Measurements from ENCODE around the gene TPCN1.

DNA sequence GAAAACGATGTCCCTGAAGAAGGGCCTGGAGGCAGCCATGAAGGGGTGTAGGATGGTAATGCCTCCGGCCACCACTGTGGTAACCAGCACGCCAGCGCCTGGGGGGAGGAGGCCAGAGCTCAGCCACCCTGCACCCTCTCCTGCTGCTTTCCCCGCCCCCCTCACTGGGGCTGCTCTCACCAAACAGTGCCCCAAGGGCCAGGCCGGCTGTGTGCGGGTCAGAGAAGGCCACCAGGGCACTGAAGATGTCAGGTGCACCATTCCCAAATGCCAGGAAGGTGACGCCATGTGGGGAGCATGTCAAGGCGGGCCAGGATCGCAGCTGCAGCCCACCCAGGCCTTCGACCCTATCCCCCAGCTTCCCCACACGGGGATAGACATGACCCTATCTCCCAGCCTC is 99.1 kb downstream of the TPCN1 start:
- TF ChIP-seq, protein P1, sequence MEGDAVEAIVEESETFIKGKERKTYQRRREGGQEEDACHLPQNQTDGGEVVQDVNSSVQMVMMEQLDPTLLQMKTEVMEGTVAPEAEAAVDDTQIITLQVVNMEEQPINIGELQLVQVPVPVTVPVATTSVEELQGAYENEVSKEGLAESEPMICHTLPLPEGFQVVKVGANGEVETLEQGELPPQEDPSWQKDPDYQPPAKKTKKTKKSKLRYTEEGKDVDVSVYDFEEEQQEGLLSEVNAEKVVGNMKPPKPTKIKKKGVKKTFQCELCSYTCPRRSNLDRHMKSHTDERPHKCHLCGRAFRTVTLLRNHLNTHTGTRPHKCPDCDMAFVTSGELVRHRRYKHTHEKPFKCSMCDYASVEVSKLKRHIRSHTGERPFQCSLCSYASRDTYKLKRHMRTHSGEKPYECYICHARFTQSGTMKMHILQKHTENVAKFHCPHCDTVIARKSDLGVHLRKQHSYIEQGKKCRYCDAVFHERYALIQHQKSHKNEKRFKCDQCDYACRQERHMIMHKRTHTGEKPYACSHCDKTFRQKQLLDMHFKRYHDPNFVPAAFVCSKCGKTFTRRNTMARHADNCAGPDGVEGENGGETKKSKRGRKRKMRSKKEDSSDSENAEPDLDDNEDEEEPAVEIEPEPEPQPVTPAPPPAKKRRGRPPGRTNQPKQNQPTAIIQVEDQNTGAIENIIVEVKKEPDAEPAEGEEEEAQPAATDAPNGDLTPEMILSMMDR (IDR thresholded peaks at IDR 0.05): no peak
- no peak for TF ChIP-seq POLR2A (IDR thresholded peaks at IDR 0.05)
